Measurements from ENCODE around the gene KLHL29.

The KLHL29 gene

DNA sequence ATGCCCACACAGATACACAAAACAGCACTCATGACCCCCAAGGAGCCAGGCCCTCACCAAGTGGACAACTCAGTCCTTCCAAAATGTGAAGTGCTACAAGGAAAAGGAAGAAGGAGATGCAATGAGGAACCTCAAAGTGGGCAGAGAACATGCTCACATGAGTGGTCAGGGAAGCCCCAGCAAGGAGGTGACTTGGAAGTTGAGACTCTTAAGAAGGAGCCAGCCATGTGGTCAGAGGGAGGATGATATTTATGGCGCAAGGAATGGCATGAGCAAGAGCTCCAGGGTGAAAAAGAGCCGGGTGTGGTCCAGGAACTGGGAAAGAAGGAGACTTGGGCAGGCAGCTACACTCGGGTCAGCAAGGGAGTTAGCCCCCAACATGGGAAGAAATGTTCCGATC, 30.0 kb upstream of the KLHL29 start:
- peaks cover 14% of the 10 kb centered on the region for H3K4me1 ChIP-seq
- DNase-seq = no peak
- no peak for TF ChIP-seq CTCF (IDR thresholded peaks at IDR 0.05; ENCODE audit: low read depth, low read length)
- no peaks in the 10 kb centered on the region for H3K36me3 ChIP-seq
- no peaks in the 10 kb centered on the region for H3K9me3 ChIP-seq
- H3K27me3 ChIP-seq = no peaks in the 10 kb centered on the region
- no peak overlapping the region for H3K4me3 ChIP-seq (ENCODE audit: low read depth, low read length)

- Histone ChIP-seq H3K4me1 (peaks cover 5% of the 10 kb centered on the region), H3K9me3 (no peaks in the 10 kb centered on the region), H3K36me3 (no peaks in the 10 kb centered on the region), H3K4me3 (ENCODE audit: low read depth, low read length) (no peak overlapping the region), H3K27me3 (no peaks in the 10 kb centered on the region)
- no peak for DNase-seq
- TF ChIP-seq CTCF (IDR thresholded peaks at IDR 0.05; ENCODE audit: low read depth, low read length) = no peak
Observed at GRCh38 chr2:23356711-23357110, 28.3 kb upstream of the KLHL29 start.

GRCh38 chr2:23359631-23360567, 25.1 kb upstream of the KLHL29 start:
- Histone ChIP-seq H3K4me1 (peaks cover 8% of the 10 kb centered on the region; the same call in 1 of the 2 replicates), H3K9me3 (no peaks in the 10 kb centered on the region), H3K27me3 (no peaks in the 10 kb centered on the region), H3K36me3 (no peaks in the 10 kb centered on the region), H3K4me3 (ENCODE audit: low read depth, low read length) (no peak overlapping the region)
- TF ChIP-seq CTCF (IDR thresholded peaks at IDR 0.05; ENCODE audit: low read depth, low read length) = no peak
- DNase-seq = no peak

DNA sequence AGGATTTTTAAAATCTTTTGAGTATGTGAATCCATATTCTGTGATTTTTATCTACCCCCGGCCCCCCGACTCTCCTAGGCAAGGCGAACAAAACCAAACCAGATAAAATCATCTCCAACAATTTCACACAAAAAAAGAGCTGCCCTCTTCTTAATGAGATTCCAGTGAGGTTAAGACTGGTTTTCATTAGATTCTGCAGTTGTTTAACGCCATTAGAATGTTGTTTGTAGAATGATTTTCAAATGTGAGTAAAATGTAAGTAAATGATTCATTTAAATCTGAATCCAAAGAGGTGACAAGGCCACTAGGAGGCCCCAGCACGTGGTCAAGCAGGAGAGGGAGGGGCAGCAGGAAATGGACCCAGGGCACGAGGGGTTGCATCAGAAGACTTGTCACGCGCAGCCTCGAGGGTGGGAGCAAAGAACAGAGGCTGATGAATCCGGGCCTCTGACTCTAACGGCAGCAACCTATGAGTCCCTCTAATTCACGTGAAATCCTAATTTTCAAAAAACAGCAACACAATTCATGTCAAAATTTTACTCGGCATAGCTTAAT, 24.3 kb upstream of the KLHL29 start:
- Histone ChIP-seq H3K4me3 (ENCODE audit: low read depth, low read length) (no peak overlapping the region), H3K9me3 (no peaks in the 10 kb centered on the region), H3K27me3 (no peaks in the 10 kb centered on the region), H3K36me3 (no peaks in the 10 kb centered on the region), H3K4me1 (peaks cover 8% of the 10 kb centered on the region; the same call in 1 of the 2 replicates)
- TF ChIP-seq CTCF (IDR thresholded peaks at IDR 0.05; ENCODE audit: low read depth, low read length) = no peak
- no peak for DNase-seq

GRCh38 chr2:23361152-23361551, 23.8 kb upstream of the KLHL29 start:
- H3K4me3 ChIP-seq (ENCODE audit: low read depth, low read length) = no peak overlapping the region
- peaks cover 8% of the 10 kb centered on the region; the same call in 1 of the 2 replicates for H3K4me1 ChIP-seq
- H3K27me3 ChIP-seq = no peaks in the 10 kb centered on the region
- no peaks in the 10 kb centered on the region for H3K36me3 ChIP-seq
- no peaks in the 10 kb centered on the region for H3K9me3 ChIP-seq
- no peak for TF ChIP-seq CTCF (IDR thresholded peaks at IDR 0.05; ENCODE audit: low read depth, low read length)
- DNase-seq = no peak

DNA sequence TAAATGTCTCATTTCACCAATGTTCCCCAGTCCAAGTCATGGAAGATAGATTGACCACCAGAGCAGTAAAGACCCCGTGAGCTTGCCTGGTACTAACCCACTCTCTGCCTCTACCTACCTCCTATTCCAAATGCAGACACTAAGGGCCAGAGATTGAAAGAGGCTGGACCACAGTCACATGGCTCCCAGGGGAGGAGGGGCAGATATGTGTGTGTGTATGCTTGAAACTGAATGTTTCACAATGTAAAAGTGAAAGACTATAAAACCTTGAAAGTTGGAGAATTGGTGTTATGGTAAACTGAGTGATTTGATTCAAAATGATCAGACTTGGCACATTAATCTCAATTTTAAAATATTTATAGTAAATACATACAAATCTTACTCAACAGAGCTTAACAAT, 21.7 kb upstream of the KLHL29 start:
- TF ChIP-seq CTCF (IDR thresholded peaks at IDR 0.05; ENCODE audit: low read depth, low read length) = no peak
- Histone ChIP-seq H3K36me3 (no peaks in the 10 kb centered on the region), H3K27me3 (no peaks in the 10 kb centered on the region), H3K4me3 (ENCODE audit: low read depth, low read length) (no peak overlapping the region), H3K9me3 (no peaks in the 10 kb centered on the region), H3K4me1 (peaks cover 8% of the 10 kb centered on the region; the same call in 1 of the 2 replicates)
- DNase-seq = no peak
